Subcutaneous adipose tissue (tissue), 4 donors: ENCODE data around the gene CCDC122. TPM values are rescaled to one million over a fixed set of nuclear protein-coding genes. Genes with fewer than 3 reads are reported as not detected.

Experiments
- total RNA-seq, 4 donors: library from RNA; depleted of rRNA; stranded (reverse); fragments of >200 nt; gene quantifications; one replicate each; pipeline ENCODE4 v1.1.0, GENCODE V29; 2016
- TF ChIP-seq, protein P1 (sequence below): fragments of 450-650 bp; IDR thresholded peaks from one replicate; pipeline ENCODE4 v1.5.1; 2016; ENCODE audit warnings: low read depth, mild to moderate bottlenecking, control low read depth, antibody characterized with exemption, moderate library complexity

Gene CCDC122
- total RNA-seq, 4 donors from 2014 or later, result 0.19 to 5.3 (median 2.9) TPM

DNA sequence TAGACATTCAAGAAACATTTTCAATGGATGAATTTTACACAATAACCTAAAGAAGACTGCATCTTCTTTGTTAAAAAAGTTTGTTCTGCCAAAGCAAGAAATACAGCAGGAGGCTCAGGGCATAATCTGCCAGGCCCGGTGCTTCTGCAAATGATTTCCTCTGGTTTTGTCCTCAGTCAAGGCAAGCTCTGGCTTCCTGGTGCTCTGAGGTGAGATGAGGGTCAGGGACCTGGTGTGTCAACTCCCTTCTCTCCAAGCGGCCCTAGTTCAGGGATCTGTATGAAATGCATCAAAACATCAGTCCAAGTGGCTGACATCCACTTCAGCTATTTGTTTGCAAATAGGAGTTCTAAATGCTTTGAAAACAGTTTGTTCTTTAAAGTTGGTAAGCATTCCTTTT lies 31.7 kb upstream of the CCDC122 start:
- TF ChIP-seq, protein P1, sequence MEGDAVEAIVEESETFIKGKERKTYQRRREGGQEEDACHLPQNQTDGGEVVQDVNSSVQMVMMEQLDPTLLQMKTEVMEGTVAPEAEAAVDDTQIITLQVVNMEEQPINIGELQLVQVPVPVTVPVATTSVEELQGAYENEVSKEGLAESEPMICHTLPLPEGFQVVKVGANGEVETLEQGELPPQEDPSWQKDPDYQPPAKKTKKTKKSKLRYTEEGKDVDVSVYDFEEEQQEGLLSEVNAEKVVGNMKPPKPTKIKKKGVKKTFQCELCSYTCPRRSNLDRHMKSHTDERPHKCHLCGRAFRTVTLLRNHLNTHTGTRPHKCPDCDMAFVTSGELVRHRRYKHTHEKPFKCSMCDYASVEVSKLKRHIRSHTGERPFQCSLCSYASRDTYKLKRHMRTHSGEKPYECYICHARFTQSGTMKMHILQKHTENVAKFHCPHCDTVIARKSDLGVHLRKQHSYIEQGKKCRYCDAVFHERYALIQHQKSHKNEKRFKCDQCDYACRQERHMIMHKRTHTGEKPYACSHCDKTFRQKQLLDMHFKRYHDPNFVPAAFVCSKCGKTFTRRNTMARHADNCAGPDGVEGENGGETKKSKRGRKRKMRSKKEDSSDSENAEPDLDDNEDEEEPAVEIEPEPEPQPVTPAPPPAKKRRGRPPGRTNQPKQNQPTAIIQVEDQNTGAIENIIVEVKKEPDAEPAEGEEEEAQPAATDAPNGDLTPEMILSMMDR, result no peak

DNA sequence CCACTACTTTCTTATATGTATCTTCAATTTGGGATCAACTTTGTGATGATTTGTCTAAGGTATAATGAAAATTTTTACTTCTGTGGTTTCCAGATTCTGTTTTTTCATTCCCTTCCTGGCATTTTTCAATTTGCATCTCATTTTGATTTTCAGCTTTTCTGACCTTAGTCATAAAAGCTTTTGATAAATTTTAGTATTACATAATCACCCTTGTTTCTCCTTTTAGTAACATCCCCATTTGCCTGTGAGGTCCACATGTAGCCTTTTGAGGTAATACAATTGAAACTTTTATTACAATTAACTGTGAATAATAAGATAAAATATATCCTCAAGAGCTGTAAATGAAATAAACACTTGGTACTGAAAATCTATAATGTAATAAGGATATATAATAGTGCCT lies 31.3 kb upstream of the CCDC122 start:
- TF ChIP-seq, protein P1, result no peak

DNA sequence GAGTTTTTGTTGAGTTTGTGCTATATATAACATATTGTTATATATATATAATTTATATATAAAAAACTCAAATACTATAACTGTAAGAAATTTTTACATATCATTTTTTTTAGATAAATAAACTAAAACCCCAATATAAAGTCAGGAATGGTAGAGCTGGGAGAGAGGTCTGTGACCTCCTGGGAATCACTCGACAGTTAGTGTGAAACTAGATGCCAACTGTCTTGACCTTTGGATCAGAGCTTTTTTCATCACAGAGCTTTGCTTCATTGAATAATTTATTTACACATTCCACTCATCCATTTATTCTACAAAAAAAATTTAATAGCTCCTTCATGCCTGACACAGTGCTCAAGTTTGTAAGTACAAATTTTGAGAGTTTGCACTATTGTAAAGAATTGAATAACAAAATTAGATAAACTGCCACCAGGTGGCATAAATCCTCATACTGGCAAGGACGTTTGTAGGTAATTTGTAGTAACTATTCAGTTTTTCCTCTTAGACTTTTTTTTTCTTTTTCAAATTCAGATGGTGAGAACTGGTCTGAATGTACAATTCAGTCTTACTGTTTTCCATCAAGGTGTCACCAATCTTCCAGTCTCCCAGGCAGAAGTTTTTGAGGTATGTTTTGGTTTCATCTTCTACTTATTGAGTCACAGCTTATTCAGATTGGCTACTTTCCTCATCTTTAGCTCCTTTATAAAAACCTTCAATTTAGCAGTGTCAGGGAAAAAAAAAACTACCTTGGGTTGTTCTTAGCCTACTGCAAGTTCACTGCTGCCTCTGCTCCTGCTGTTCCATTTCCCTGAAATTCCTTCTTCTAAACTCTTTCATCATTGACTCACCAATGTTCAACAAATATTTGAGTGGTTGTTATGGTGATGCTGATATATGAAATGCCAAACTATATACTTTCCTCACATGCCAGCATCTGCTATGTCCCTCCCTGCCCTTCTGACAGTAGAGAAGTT lies 28.9 kb upstream of the CCDC122 start:
- TF ChIP-seq, protein P1, result no peak

DNA sequence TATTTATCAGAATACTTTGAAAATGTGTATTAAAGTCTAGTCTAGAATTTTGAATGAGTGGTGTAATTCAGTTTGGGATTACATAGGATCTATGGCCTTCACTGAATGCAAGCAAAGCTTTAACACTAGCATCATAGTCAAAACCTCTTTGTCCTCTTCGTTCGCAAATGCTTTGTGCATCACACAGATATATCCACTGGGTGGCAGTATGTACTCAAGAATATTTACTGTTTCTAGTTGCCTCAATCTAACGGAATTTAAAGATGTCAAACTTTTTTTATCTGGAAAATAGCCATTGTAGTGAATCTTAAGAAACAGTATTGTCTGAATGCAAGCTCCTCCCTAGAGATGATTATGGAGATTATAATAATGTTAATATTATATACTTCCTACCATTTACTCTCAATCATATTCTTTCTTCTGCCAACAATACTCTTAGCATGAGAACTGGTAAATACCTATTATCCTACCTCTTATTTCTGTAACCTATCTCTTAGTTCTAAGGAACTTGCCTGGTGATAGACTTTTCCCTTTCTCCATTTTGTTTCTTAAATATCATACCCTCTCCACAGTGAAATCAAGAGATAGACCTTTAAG lies 26.0 kb upstream of the CCDC122 start:
- TF ChIP-seq, protein P1, result no peak

DNA sequence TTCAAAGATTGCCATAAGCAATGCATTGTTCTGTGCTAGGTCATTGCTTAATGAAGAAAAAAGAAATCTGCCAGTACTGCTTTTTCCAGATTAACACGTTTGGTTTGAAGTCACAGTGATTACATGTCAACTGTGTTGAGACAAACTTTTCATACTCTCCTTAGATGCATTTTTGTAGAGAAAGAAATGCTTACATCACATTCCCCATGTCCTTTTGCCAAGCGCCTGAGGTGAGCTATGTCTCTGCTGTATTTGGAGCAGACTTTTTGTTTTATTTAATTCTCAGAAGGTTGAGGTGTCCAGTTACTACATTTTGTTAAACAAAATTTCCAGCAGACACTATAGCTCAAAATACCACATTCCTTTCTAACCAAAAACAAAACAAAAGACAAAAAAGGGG lies 16.4 kb upstream of the CCDC122 start:
- TF ChIP-seq, protein P1, result no peak

DNA sequence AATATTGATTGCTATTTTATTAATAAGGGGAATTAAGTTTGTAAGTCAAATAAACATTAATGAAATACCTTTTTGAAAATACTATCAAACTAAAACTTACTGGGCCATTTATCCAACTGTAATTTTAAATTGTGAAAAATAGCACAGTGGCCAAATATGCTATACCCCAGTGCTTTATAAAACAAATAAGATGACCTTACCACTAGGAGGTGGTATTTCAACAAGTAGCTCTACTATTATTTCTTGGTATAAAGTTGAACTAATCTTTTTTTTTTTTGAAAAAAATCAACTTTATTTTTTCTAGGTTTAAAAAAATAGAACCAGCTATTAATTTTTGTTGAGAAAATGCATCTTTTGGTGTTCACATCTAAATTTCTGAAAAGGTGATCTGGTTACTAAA lies 14.9 kb upstream of the CCDC122 start:
- TF ChIP-seq, protein P1, result no peak

DNA sequence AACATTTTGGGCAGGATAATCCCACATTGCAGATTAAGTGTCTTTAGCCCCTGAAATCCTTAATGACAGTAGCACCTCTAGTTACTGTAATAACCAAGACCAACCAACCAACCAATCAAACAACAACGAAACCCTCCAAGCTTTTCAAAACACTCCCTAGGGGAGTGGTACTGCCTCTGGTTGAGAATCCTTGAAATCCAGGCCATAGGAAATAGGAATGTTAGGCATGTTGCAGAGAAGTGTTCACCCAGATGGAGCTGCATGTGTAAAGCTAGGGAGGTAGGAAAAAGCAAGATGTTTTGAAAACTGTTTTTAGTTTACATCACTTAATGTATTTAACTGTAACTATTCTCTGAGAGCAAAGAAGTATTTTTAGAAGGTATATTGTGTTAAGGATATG lies 4.7 kb upstream of the CCDC122 start:
- TF ChIP-seq, protein P1, result no peak
